HepG2 (cell line): ENCODE measurements around the gene CLEC5A. TPM values are rescaled to one million over a fixed set of nuclear protein-coding genes. Genes with fewer than 3 reads are reported as not detected.

ENCODE experiments used
- ATAC-seq: fragments of 200-7000 bp; cut with Tn5 transposase; 3 replicates; pipeline ENCODE4 v1.9.1; 2020; ENCODE audit warnings: mild to moderate bottlenecking, moderate library complexity
- BruUV-seq: library from RNA; stranded (reverse); fragments of 400-500 nt; replicated peaks from 2 replicates; lab custom pipeline; 2021; lab: Mats Ljungman, UMichigan
- CTCF ChIA-PET: fragments of 300-600 bp; formaldehyde crosslinking; extraction: SDS; loops from one replicate; lab custom pipeline; 2021; ENCODE audit warnings: low total read pairs, inconsistent platforms, low intra/inter-chr PET ratio; lab: Yijun Ruan, JAX
- POLR2A ChIA-PET: fragments of 350-600 bp; sonication (Branson Sonifier 250); formaldehyde crosslinking; loops from one replicate; lab custom pipeline; 2020; ENCODE audit warnings: antibody characterized with exemption, inconsistent platforms; lab: Yijun Ruan, JAX
- DNase-seq: peaks from one replicate; pipeline ENCODE4 v3.0.0-alpha.2; 2015; ENCODE audit warnings: low spot score
- FAIRE-seq: peaks from 3 replicates; lab custom pipeline; 2011; peaks lifted over from hg19 to GRCh38; lab: Jason Lieb, UNC
- H2AFZ ChIP-seq: one replicate; pipeline ENCODE4 v1.6.1; 2011; ENCODE audit warnings: low read length, inconsistent platforms
- H3K27ac ChIP-seq: fragments of 300-600 bp; 3 replicates; pipeline ENCODE4 v1.8.0; 2011; ENCODE audit warnings: mixed run types, mild to moderate bottlenecking, mixed read lengths, low read length, inconsistent platforms; ENCODE audit not compliant: insufficient read depth; ENCODE audit errors: extremely low read length
- H3K27me3 ChIP-seq, 2 experiments: fragments of 200-600 bp in 1 of 2; 2 replicates in 1 of 2; 3 replicates in 1 of 2; pipeline versions ENCODE4 v1.6.0 to v1.8.0; 2011; ENCODE audit warnings: low read length in 2 of 2, mild to moderate bottlenecking in 2 of 2, moderate library complexity in 2 of 2, inconsistent platforms in 1 of 2; ENCODE audit not compliant: insufficient read depth in 2 of 2, control insufficient read depth in 1 of 2
- H3K36me3 ChIP-seq, 2 experiments: fragments of 200-600 bp in 1 of 2; replicated peaks in 1 of 2; 2 replicates in 1 of 2; 3 replicates in 1 of 2; pipeline versions ENCODE4 v1.5.1 to v1.8.0; 2011; ENCODE audit warnings: low read length in 2 of 2, inconsistent platforms in 1 of 2; ENCODE audit not compliant: insufficient read depth in 2 of 2, control insufficient read depth in 1 of 2
- H3K4me1 ChIP-seq: 2 replicates; pipeline ENCODE4 v1.5.1; 2012; ENCODE audit warnings: low read length, inconsistent platforms; ENCODE audit not compliant: insufficient read depth
- H3K4me2 ChIP-seq: 2 replicates; pipeline ENCODE4 v1.6.0; 2011; ENCODE audit warnings: low read depth, low read length, inconsistent platforms
- H3K4me3 ChIP-seq, 3 experiments: fragments of 200-600 bp in 1 of 3; sonication (generic), shearing (Covaris generic) in 1 of 3; replicated peaks in 1 of 3; 2 replicates each; pipeline ENCODE4 v1.5.1; 2011 to 2016; ENCODE audit warnings: low read length in 3 of 3, inconsistent platforms in 2 of 3, low read depth in 2 of 3, mild to moderate bottlenecking in 2 of 3, control low read depth in 1 of 3, mixed read lengths in 1 of 3; ENCODE audit not compliant: insufficient read depth in 1 of 3
- H3K79me2 ChIP-seq: one replicate; pipeline ENCODE4 v1.6.1; 2011; ENCODE audit warnings: low read length, inconsistent platforms; ENCODE audit not compliant: insufficient read depth
- H3K9ac ChIP-seq: 2 replicates; pipeline ENCODE4 v1.6.0; 2011; ENCODE audit warnings: mild to moderate bottlenecking, low read depth, low read length, inconsistent platforms; ENCODE audit not compliant: insufficient read depth
- H3K9me3 ChIP-seq: 2 replicates; pipeline ENCODE4 v1.5.1; 2012; ENCODE audit warnings: mild to moderate bottlenecking, low read length
- H4K20me1 ChIP-seq: 2 replicates; pipeline ENCODE4 v1.6.0; 2011; ENCODE audit warnings: inconsistent platforms, mild to moderate bottlenecking, low read length, moderate library complexity; ENCODE audit not compliant: insufficient read depth
- DNMT3B ChIP-seq: conservative IDR thresholded peaks from 2 replicates; pipeline ENCODE4 v1.6.1; 2016; ENCODE audit warnings: missing biosample characterization, control low read depth
- GLMP ChIP-seq: sonication (generic); formaldehyde crosslinking; IDR thresholded peaks from 2 replicates; pipeline ENCODE4 v1.9.0; 2021; ENCODE audit warnings: missing genetic modification reagents, mild to moderate bottlenecking, borderline replicate concordance
- LRRFIP1 ChIP-seq: sonication (generic); formaldehyde crosslinking; conservative IDR thresholded peaks from 2 replicates; pipeline ENCODE4 v1.4.0; 2020; ENCODE audit warnings: missing genetic modification reagents
- MAFF ChIP-seq: IDR thresholded peaks from 2 replicates; pipeline ENCODE4 v1.6.1; 2011; ENCODE audit warnings: low read depth, low read length, improper control_type of control experiment
- NFIC ChIP-seq: IDR thresholded peaks from 2 replicates; pipeline ENCODE4 v1.6.1; 2012; ENCODE audit warnings: mild to moderate bottlenecking, low read length, inconsistent platforms
- PAXIP1 ChIP-seq: sonication (generic); formaldehyde crosslinking; conservative IDR thresholded peaks from 2 replicates; pipeline ENCODE4 v1.4.0; 2020; ENCODE audit warnings: mild to moderate bottlenecking, missing genetic modification reagents, moderate library complexity
- SOX5 ChIP-seq: IDR thresholded peaks from 2 replicates; pipeline ENCODE4 v1.6.1; 2016; ENCODE audit warnings: borderline replicate concordance
- ZBED4 ChIP-seq: sonication (generic); formaldehyde crosslinking; IDR thresholded peaks from 2 replicates; pipeline ENCODE4 v1.4.0; 2020; ENCODE audit warnings: missing genetic modification reagents, borderline replicate concordance
- ZNF382 ChIP-seq: sonication (generic); formaldehyde crosslinking; IDR thresholded peaks from 2 replicates; pipeline ENCODE4 v1.5.0; 2020; ENCODE audit warnings: missing genetic modification reagents, mild to moderate bottlenecking, borderline replicate concordance
- ZNF431 ChIP-seq: sonication (generic); formaldehyde crosslinking; IDR thresholded peaks from 2 replicates; pipeline ENCODE4 v1.9.0; 2022; ENCODE audit warnings: missing genetic modification reagents, low read depth, mild to moderate bottlenecking, borderline replicate concordance
- ZNF496 ChIP-seq: sonication (generic); formaldehyde crosslinking; IDR thresholded peaks from 2 replicates; pipeline ENCODE4 v1.8.1; 2023; ENCODE audit warnings: mild to moderate bottlenecking, moderate library complexity, missing genetic modification reagents; ENCODE audit not compliant: insufficient replicate concordance
- ZNF768 ChIP-seq: sonication (generic); formaldehyde crosslinking; IDR thresholded peaks from 2 replicates; pipeline ENCODE4 v1.4.0; 2020; ENCODE audit warnings: missing genetic modification reagents
- ZNF850 ChIP-seq: sonication (generic); formaldehyde crosslinking; conservative IDR thresholded peaks from 2 replicates; pipeline ENCODE4 v1.9.0; 2021; ENCODE audit warnings: mild to moderate bottlenecking, missing genetic modification reagents
- ZSCAN31 ChIP-seq: sonication (generic); formaldehyde crosslinking; IDR thresholded peaks from 2 replicates; pipeline ENCODE4 v1.5.0; 2020; ENCODE audit warnings: low read depth, mild to moderate bottlenecking, missing genetic modification reagents
- WGBS: methylation state at CpG from one replicate; pipeline ENCODE4 v1.1.6; 2017; ENCODE audit warnings: low lambda C conversion rate; 5-methylcytosine and 5-hydroxymethylcytosine counted together
- in situ Hi-C: cut with HindIII; loops from 2 replicates; pipeline ENCODE4 v1.10.0; 2017; ENCODE audit warnings: low pct_unique_long_range_greater_than_20kb; ENCODE audit not compliant: extremely low pct_ligation_motif_present
- intact Hi-C: fragments of 100-400 bp; cut with micrococcal nuclease; formaldehyde crosslinking; loops from one replicate; pipeline ENCODE4 v1.10.0; 2022; ENCODE audit not compliant: unreplicated experiment
- polyA plus RNA-seq, 8 experiments: library from polyadenylated mRNA; depleted of rRNA in 3 of 8; stranded (reverse) in 7 of 8; unstranded in 1 of 8; fragments of >200 nt; fragmentation: Illumina TruSeq in 4 of 8; extraction: Trizol in 4 of 8; gene quantifications; 2 replicates each; pipeline versions ENCODE4 v1.2.1 to v1.2.3, GENCODE V29; 2011 to 2016; ENCODE audit warnings: low read depth in 4 of 8, missing spikeins in 1 of 8, mixed read lengths in 1 of 8; ENCODE audit not compliant: insufficient read depth in 1 of 8
- total RNA-seq, 5 experiments: library from RNA; depleted of rRNA; stranded (reverse); fragments of >200 nt; fragmentation: Illumina TruSeq; extraction: Trizol; gene quantifications; 2 replicates each; pipeline ENCODE4 v1.2.3, GENCODE V29; 2016; ENCODE audit warnings: low read depth in 1 of 5

Gene CLEC5A
- total and polyA plus RNA-seq, 2 of the 13 experiments (the other 11 are each of a cell fraction or from before 2014, with no cell fraction given), result not detected

- POLR2A ChIA-PET, result no interaction called here
- CTCF ChIA-PET, result no interaction called here
- Histone ChIP-seq H3K27me3 (no peaks in the 10 kb centered on the region), H3K9me3 (no peaks in the 10 kb centered on the region), H3K4me1 (no peaks in the 10 kb centered on the region), H3K36me3 (no peaks in the 10 kb centered on the region), H3K79me2 (no peaks in the 10 kb centered on the region), H3K4me3 (no peak overlapping the region), H2AFZ (no peak overlapping the region), H3K9ac (no peak overlapping the region), H3K4me2 (no peak overlapping the region), H3K27ac (no peak overlapping the region), H4K20me1 (no peaks in the 10 kb centered on the region)
- in situ Hi-C loops, result no loop called here
- BruUV-seq, result no TSS peak
- no peak for FAIRE-seq
- intact Hi-C loops, result no loop called here
- ATAC-seq, result no peak
- 35% methylated on average over 5 of the region's 5 CpGs for WGBS
- no peak for DNase-seq
- no peak for TF ChIP-seq PAXIP1 (CRISPR knock-in tag)
- no peak for TF ChIP-seq NFIC
- TF ChIP-seq ZNF496 (CRISPR knock-in tag), result no peak
- no peak for TF ChIP-seq ZNF768
- TF ChIP-seq LRRFIP1 (CRISPR knock-in tag), result no peak
- no peak for TF ChIP-seq ZNF382
- TF ChIP-seq ZBED4, result no peak
- no peak for TF ChIP-seq ZNF850 (CRISPR knock-in tag)
- TF ChIP-seq MAFF, result no peak
- TF ChIP-seq ZNF431 (CRISPR knock-in tag), result no peak
- no peak for TF ChIP-seq DNMT3B
- no peak for TF ChIP-seq GLMP (CRISPR knock-in tag)
- no peak for TF ChIP-seq ZSCAN31 (CRISPR knock-in tag)
- TF ChIP-seq SOX5, result no peak
Measured at GRCh38 chr7:141930211-141930610, 16.6 kb downstream of the CLEC5A start.
